ENCODE results near the gene CEP72.

Gene CEP72

DNA sequence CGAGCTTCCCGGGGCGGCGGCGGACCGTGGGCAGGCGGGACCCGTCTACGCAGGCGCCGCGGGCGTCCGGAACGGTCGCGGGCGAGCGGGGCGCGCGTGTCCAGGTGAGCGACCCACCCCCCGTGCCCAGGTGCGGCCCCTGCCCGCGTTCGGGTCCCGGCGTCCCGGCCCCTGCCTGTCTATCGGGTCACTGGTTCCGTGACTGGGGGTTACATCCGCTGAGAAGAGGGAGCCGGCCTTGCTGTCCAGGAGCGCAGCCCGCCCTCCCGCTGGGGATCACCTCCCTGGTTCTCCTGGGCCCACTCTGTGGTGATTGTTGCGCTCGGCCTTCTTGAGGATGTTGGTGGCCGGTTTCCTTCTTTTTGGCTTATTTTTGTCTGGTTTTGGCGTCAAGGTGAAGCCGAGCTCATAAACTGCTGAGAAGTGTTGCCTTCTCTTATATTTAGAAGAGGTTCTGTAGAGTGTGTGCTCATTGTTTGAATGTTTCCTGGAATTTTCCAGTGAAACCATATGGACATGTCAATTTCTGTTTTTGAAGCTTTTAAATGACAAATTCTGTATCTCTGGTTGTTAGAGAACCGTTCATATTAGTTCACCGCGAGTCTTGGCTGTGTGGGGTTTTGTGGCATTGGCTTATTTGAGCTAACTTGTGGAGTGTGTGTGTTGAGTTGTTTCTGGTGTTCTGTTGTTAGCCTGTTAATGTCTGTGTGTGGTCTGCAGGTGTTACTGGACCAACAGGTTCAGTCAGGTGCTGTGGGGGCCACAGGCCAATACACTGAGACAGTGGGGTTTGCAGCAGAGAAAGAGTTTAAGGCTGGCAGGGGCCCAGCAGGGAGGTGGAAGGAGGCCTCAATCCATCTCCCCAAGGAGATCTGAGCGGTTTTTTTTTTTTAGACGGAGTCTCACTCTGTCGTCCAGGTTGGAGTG is 621 bp downstream of the CEP72 start:
- peak overlapping the region; percentile 67 for H3K4me3 ChIP-seq (ENCODE audit: control insufficient read depth, low read depth, low read length)
- TF ChIP-seq, protein P1, sequence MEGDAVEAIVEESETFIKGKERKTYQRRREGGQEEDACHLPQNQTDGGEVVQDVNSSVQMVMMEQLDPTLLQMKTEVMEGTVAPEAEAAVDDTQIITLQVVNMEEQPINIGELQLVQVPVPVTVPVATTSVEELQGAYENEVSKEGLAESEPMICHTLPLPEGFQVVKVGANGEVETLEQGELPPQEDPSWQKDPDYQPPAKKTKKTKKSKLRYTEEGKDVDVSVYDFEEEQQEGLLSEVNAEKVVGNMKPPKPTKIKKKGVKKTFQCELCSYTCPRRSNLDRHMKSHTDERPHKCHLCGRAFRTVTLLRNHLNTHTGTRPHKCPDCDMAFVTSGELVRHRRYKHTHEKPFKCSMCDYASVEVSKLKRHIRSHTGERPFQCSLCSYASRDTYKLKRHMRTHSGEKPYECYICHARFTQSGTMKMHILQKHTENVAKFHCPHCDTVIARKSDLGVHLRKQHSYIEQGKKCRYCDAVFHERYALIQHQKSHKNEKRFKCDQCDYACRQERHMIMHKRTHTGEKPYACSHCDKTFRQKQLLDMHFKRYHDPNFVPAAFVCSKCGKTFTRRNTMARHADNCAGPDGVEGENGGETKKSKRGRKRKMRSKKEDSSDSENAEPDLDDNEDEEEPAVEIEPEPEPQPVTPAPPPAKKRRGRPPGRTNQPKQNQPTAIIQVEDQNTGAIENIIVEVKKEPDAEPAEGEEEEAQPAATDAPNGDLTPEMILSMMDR (IDR thresholded peaks at IDR 0.05; ENCODE audit: control insufficient read depth, insufficient read depth, low read depth, low read length, missing control alignments), result no peak
- no peak for DNase-seq (ENCODE audit: low read depth)

DNA sequence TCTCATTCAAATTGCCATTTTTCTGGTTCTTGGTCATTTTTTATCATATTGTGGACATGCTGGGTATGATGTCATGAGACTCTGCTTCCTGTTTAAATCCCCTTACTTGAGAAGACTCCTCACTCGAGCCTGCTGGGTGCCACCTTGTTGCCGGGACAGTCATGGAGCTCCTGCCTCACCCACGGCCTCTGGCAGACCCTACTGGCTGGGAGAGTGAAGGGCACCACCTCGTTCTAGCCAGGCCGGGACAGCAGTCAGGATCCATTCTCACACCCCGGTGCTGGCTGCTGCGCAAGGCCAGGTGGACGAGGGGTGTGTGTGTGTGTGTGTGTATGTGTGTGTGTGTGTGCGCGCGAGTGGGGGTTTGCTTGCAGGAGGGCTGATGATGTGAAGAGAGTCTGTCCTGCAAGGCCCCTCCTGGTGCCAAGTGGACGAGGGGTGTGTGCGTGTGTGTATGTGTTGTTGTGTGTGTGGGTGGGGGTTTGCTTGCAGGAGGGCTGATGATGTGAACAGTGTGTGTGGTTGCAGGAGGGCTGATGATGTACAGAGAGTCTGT is 4.4 kb downstream of the CEP72 start:
- no peak for DNase-seq (ENCODE audit: low read depth)
- no peak overlapping the region for H3K4me3 ChIP-seq (ENCODE audit: control insufficient read depth, low read depth, low read length)
- TF ChIP-seq, protein P1 (IDR thresholded peaks at IDR 0.05; ENCODE audit: control insufficient read depth, insufficient read depth, low read depth, low read length, missing control alignments), result no peak

DNA sequence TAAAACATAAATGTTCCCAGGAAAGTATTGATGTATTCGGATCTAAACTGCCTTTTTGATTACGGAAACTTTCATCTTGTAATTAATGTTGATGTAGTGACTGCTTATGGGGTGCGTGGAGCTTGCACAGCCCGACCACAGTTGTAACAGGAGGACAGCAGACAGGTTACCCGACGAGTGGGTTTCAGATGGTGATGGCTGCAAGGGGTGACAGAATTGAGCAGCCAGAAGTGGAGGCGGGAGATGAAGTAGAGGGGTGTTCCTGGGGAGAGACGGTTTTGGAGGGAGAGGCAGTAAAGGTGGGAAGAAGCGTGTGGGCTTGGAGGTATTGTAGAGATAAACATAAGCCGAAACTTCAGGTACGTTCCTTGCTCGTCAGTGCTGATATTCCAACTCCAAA is 5.8 kb downstream of the CEP72 start:
- TF ChIP-seq, protein P1 (IDR thresholded peaks at IDR 0.05; ENCODE audit: control insufficient read depth, insufficient read depth, low read depth, low read length, missing control alignments), result no peak
- DNase-seq (ENCODE audit: low read depth), result no peak
- H3K4me3 ChIP-seq (ENCODE audit: control insufficient read depth, low read depth, low read length), result no peak overlapping the region

DNA sequence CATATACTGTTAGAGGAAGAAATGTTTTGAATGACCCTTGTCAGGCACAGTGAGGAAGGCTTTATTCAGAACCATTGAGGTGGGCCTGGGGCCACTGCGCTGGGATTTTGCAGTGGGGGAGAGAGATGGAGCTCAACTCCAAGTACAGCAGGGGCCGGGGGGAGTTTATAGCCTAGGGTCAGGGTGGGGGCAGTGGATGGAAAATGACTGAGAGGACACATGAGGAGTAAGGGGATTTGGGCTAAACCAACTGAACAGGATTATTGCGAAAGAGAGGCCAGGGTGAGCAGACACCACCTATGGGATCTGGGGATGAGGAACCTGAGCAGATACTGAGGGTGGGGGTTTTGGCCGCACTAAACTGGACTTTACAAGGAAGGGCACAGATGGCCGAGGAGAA is 6.3 kb downstream of the CEP72 start:
- TF ChIP-seq, protein P1 (IDR thresholded peaks at IDR 0.05; ENCODE audit: control insufficient read depth, insufficient read depth, low read depth, low read length, missing control alignments), result no peak
- H3K4me3 ChIP-seq (ENCODE audit: control insufficient read depth, low read depth, low read length), result no peak overlapping the region
- DNase-seq (ENCODE audit: low read depth), result no peak

DNA sequence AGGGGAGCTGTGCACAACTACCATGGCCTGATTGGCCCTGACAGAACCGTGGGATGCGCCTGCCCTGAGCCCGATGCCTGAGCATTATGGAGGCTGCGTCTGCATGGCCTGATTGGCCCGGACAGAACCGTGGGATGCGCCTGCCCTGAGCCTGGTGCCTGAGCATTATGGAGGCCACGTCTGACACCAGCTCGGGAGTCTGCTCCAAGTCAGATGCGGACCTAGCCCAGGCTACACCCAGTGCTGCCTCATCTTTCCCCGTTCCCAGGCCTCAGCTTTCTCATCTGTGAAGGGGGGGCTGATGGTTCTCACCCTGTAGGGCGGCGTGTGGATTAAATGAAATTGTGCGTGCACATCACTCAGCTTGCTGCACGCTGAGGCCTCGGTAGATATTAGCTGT is 7.3 kb downstream of the CEP72 start:
- TF ChIP-seq, protein P1 (IDR thresholded peaks at IDR 0.05; ENCODE audit: control insufficient read depth, insufficient read depth, low read depth, low read length, missing control alignments), result no peak
- DNase-seq (ENCODE audit: low read depth), result no peak
- no peak overlapping the region for H3K4me3 ChIP-seq (ENCODE audit: control insufficient read depth, low read depth, low read length)

DNA sequence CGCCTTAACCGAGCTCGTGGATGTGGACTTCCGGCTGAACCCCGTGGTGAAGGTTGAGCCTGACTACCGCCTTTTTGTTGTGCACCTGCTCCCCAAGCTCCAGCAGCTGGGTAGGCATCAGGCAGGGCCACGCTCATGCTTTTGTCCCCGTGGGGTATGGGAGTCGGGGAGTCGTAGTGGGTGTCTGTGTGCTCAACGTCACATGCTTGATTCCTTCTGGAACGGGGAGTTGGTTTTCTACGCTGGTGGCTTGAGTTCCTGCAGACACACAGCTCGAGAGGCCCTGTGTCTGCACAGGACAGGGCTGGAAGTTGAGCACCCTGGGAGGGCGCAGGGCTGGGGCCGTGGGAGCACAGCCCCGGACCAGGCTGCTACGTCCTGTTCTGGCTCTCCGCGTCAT is 8.0 kb downstream of the CEP72 start:
- TF ChIP-seq, protein P1 (IDR thresholded peaks at IDR 0.05; ENCODE audit: control insufficient read depth, insufficient read depth, low read depth, low read length, missing control alignments), result no peak
- DNase-seq (ENCODE audit: low read depth), result no peak

More for the DNA sequence above, 8.0 kb downstream of the CEP72 start:
- H3K4me3 ChIP-seq (ENCODE audit: control insufficient read depth, low read depth, low read length), result no peak overlapping the region
